ENCODE data around the gene IPMK.

GRCh38 chr10:58239561-58240169 lies 28.0 kb downstream of the IPMK start:
- TF ChIP-seq CTCF (IDR thresholded peaks at IDR 0.05): no peak
- no peak for TF ChIP-seq EZH2 (IDR thresholded peaks at IDR 0.05)
- no peak for TF ChIP-seq EZH2phosphoT487 (IDR thresholded peaks at IDR 0.05)
